ENCODE results near the gene MUC20.
A peak's percentile ranks its signal among the peaks of the same experiment; 100 is the strongest.
"Not testable (repeated sequence)": the region's sequence is repeated elsewhere in the genome, so short reads cannot be mapped to it uniquely, and the experiment has no call there.

MUC20 gene

GRCh38 chr3:195715583-195716266 lies 5.1 kb upstream of the MUC20 start:
- H3K4me3 ChIP-seq (ENCODE audit: low read length), result no peak overlapping the region
- TF ChIP-seq CTCF (conservative IDR thresholded peaks at IDR 0.05; ENCODE audit: low read depth, low read length), result no peak
- DNase-seq (ENCODE audit: low read depth), result peak; percentile 27

- no peak for DNase-seq (ENCODE audit: low read depth)
- no peak for TF ChIP-seq CTCF (conservative IDR thresholded peaks at IDR 0.05; ENCODE audit: low read depth, low read length)
- no peak overlapping the region for H3K4me3 ChIP-seq (ENCODE audit: low read length)
These were observed 3.4 kb upstream of the MUC20 start for GRCh38 chr3:195717416-195717815.

GRCh38 chr3:195717852-195718476 lies 2.8 kb upstream of the MUC20 start:
- no peak for DNase-seq (ENCODE audit: low read depth)
- no peak for TF ChIP-seq CTCF (conservative IDR thresholded peaks at IDR 0.05; ENCODE audit: low read depth, low read length)

GRCh38 chr3:195718477-195718984 lies 2.2 kb upstream of the MUC20 start:
- no peak for DNase-seq (ENCODE audit: low read depth)
- no peak for TF ChIP-seq CTCF (conservative IDR thresholded peaks at IDR 0.05; ENCODE audit: low read depth, low read length)
- no peak overlapping the region for H3K4me3 ChIP-seq (ENCODE audit: low read length)

More at GRCh38 chr3:195717852-195718476, 2.8 kb upstream of the MUC20 start:
- no peak overlapping the region for H3K4me3 ChIP-seq (ENCODE audit: low read length)

GRCh38 chr3:195719514-195720254 lies 1.1 kb upstream of the MUC20 start:
- H3K4me3 ChIP-seq (ENCODE audit: low read length); DNase-seq (ENCODE audit: low read depth): not testable (repeated sequence)

- not testable (repeated sequence) for H3K4me3 ChIP-seq (ENCODE audit: low read length); DNase-seq (ENCODE audit: low read depth)
These were observed 1.6 kb downstream of the MUC20 start for GRCh38 chr3:195722139-195722995.

GRCh38 chr3:195722996-195723345 lies 2.2 kb downstream of the MUC20 start:
- not testable (repeated sequence) for H3K4me3 ChIP-seq (ENCODE audit: low read length); DNase-seq (ENCODE audit: low read depth)

- H3K4me3 ChIP-seq (ENCODE audit: low read length); DNase-seq (ENCODE audit: low read depth): not testable (repeated sequence)
These were observed 3.6 kb downstream of the MUC20 start for GRCh38 chr3:195724363-195724762.

GRCh38 chr3:195725916-195726740 lies 5.3 kb downstream of the MUC20 start:
- H3K4me3 ChIP-seq (ENCODE audit: low read length); DNase-seq (ENCODE audit: low read depth): not testable (repeated sequence)
